H9 (cell line): ENCODE data around the gene RELA. TPM values are rescaled to one million over a fixed set of nuclear protein-coding genes. Genes with fewer than 3 reads are reported as not detected.
A peak's percentile ranks its signal among the peaks of the same experiment; 100 is the strongest.
"Not testable (repeated sequence)": the region's sequence is repeated elsewhere in the genome, so short reads cannot be mapped to it uniquely, and the experiment has no call there.

ENCODE experiments used
- DNase-seq: peaks from one replicate; pipeline ENCODE4 v3.0.0-alpha.2; 2017
- H2AFZ ChIP-seq: one replicate; pipeline ENCODE4 v1.6.1; 2013; ENCODE audit warnings: mild to moderate bottlenecking, low read length, control low read depth, moderate library complexity
- H2AK5ac ChIP-seq: 2 replicates; pipeline ENCODE4 v1.6.1; 2013; ENCODE audit warnings: low read length, control low read depth, mixed read lengths; ENCODE audit not compliant: insufficient read length
- H2BK120ac ChIP-seq: one replicate; pipeline ENCODE4 v1.6.1; 2013; ENCODE audit warnings: low read depth, mild to moderate bottlenecking, low read length, control low read depth, inconsistent platforms; ENCODE audit not compliant: poor library complexity, severe bottlenecking
- H2BK12ac ChIP-seq: 2 replicates; pipeline ENCODE4 v1.6.1; 2013; ENCODE audit warnings: low read length, control low read depth, mixed read lengths, low read depth; ENCODE audit not compliant: insufficient read length
- H2BK15ac ChIP-seq: 2 replicates; pipeline ENCODE4 v1.6.1; 2013; ENCODE audit warnings: low read depth, low read length, control low read depth
- H2BK20ac ChIP-seq: one replicate; pipeline ENCODE4 v1.6.1; 2013; ENCODE audit warnings: low read depth, mild to moderate bottlenecking, low read length, control low read depth, inconsistent platforms; ENCODE audit not compliant: poor library complexity, severe bottlenecking
- H2BK5ac ChIP-seq: 2 replicates; pipeline ENCODE4 v1.6.1; 2013; ENCODE audit warnings: low read length, control low read depth, mixed read lengths; ENCODE audit not compliant: insufficient read length
- H3K14ac ChIP-seq: 2 replicates; pipeline ENCODE4 v1.6.1; 2013; ENCODE audit warnings: low read length, control low read depth; ENCODE audit not compliant: insufficient read depth
- H3K18ac ChIP-seq: 2 replicates; pipeline ENCODE4 v1.6.1; 2013; ENCODE audit warnings: low read depth, mild to moderate bottlenecking, mixed read lengths, low read length, control low read depth; ENCODE audit not compliant: insufficient read length
- H3K23ac ChIP-seq: 2 replicates; pipeline ENCODE4 v1.6.1; 2013; ENCODE audit warnings: low read length, control low read depth, mixed read lengths, low read depth; ENCODE audit not compliant: insufficient read length
- H3K23me2 ChIP-seq: 2 replicates; pipeline ENCODE4 v1.6.1; 2013; ENCODE audit warnings: low read depth, mild to moderate bottlenecking, mixed read lengths, low read length, control low read depth; ENCODE audit not compliant: insufficient read length, poor library complexity, severe bottlenecking
- H3K27ac ChIP-seq: 2 replicates; pipeline ENCODE4 v1.5.1; 2013; ENCODE audit warnings: low read length, control low read depth, mixed read lengths, low read depth; ENCODE audit not compliant: insufficient read length
- H3K27me3 ChIP-seq: 2 replicates; pipeline ENCODE4 v1.6.1; 2013; ENCODE audit warnings: low read length, control low read depth, inconsistent platforms; ENCODE audit not compliant: insufficient read depth
- H3K4ac ChIP-seq: 2 replicates; pipeline ENCODE4 v1.6.1; 2013; ENCODE audit warnings: low read depth, mild to moderate bottlenecking, control low read depth, inconsistent platforms, low read length, moderate library complexity
- H3K4me1 ChIP-seq: 2 replicates; pipeline ENCODE4 v1.6.1; 2013; ENCODE audit warnings: low read length, control low read depth, inconsistent platforms; ENCODE audit not compliant: insufficient read depth
- H3K4me2 ChIP-seq: 2 replicates; pipeline ENCODE4 v1.6.1; 2013; ENCODE audit warnings: low read length, control low read depth, mixed read lengths; ENCODE audit not compliant: insufficient read length, insufficient read depth
- H3K56ac ChIP-seq: 2 replicates; pipeline ENCODE4 v1.6.1; 2013; ENCODE audit warnings: low read depth, mild to moderate bottlenecking, mixed read lengths, low read length, control low read depth; ENCODE audit not compliant: insufficient read length
- H3K79me1 ChIP-seq: 2 replicates; pipeline ENCODE4 v1.6.1; 2013; ENCODE audit warnings: low read depth, mild to moderate bottlenecking, moderate library complexity, low read length, control low read depth, inconsistent platforms; ENCODE audit not compliant: insufficient read depth, poor library complexity, severe bottlenecking
- H3K79me2 ChIP-seq: 2 replicates; pipeline ENCODE4 v1.6.1; 2013; ENCODE audit warnings: low read length, control low read depth, inconsistent platforms; ENCODE audit not compliant: insufficient read depth
- H3K9ac ChIP-seq: 2 replicates; pipeline ENCODE4 v1.6.1; 2013; ENCODE audit warnings: low read length, control low read depth, mixed read lengths; ENCODE audit not compliant: insufficient read length; ENCODE audit errors: extremely low read depth
- H3K9me3 ChIP-seq: one replicate; pipeline ENCODE4 v1.6.1; 2013; ENCODE audit warnings: low read depth, low read length, inconsistent platforms; ENCODE audit not compliant: control insufficient read depth
- H3T11ph ChIP-seq: one replicate; pipeline ENCODE4 v1.6.1; 2013; ENCODE audit warnings: mild to moderate bottlenecking, low read length, control low read depth, inconsistent platforms
- H4K20me1 ChIP-seq: one replicate; pipeline ENCODE4 v1.6.1; 2013; ENCODE audit not compliant: control insufficient read depth, insufficient read length, insufficient read depth
- H4K5ac ChIP-seq: 2 replicates; pipeline ENCODE4 v1.6.1; 2013; ENCODE audit warnings: low read depth, mild to moderate bottlenecking, mixed read lengths, low read length, control low read depth; ENCODE audit not compliant: insufficient read length
- H4K8ac ChIP-seq: replicated peaks from 2 replicates; pipeline ENCODE4 v1.6.1; 2013; ENCODE audit warnings: low read length, control low read depth, mixed read lengths, low read depth; ENCODE audit not compliant: insufficient read length
- H4K91ac ChIP-seq: 2 replicates; pipeline ENCODE4 v1.6.1; 2013; ENCODE audit warnings: low read depth, mild to moderate bottlenecking, moderate library complexity, mixed read lengths, low read length, control low read depth; ENCODE audit not compliant: insufficient read length
- H3K27ac Mint-ChIP-seq, 3 experiments: 2 replicates in 2 of 3; 3 replicates in 1 of 3; pipeline ENCODE4 v1.8.0; 2020 to 2021; ENCODE audit warnings: mixed read lengths in 3 of 3, mild to moderate bottlenecking in 1 of 3, moderate library complexity in 1 of 3
- H3K27me3 Mint-ChIP-seq: 2 replicates; pipeline ENCODE4 v1.8.0; 2021; ENCODE audit warnings: low read depth, mild to moderate bottlenecking, moderate library complexity, mixed read lengths
- H3K36me3 Mint-ChIP-seq, 3 experiments: 2 replicates in 2 of 3; 3 replicates in 1 of 3; pipeline ENCODE4 v1.8.0; 2020 to 2021; ENCODE audit warnings: low read depth in 3 of 3, mixed read lengths in 3 of 3; ENCODE audit not compliant: insufficient read depth in 1 of 3
- H3K4me1 Mint-ChIP-seq, 2 experiments: 2 replicates each; pipeline ENCODE4 v1.8.0; 2020; ENCODE audit warnings: mixed read lengths in 2 of 2
- H3K4me3 Mint-ChIP-seq, 2 experiments: 2 replicates in 1 of 2; 3 replicates in 1 of 2; pipeline ENCODE4 v1.8.0; 2020 to 2021; ENCODE audit warnings: mild to moderate bottlenecking in 2 of 2, mixed read lengths in 2 of 2, moderate library complexity in 1 of 2
- H3K9me3 Mint-ChIP-seq, 2 experiments: 2 replicates in 1 of 2; 3 replicates in 1 of 2; pipeline ENCODE4 v1.8.0; 2020; ENCODE audit warnings: mild to moderate bottlenecking in 2 of 2, mixed read lengths in 2 of 2, moderate library complexity in 1 of 2
- WGBS: extraction: QIAGEN DNeasy Blood & Tissue Kit; methylation state at CpG from one replicate; pipeline ENCODE4 v1.1.7; 2013; ENCODE audit warnings: missing lambda C conversion rate, low lambda C conversion rate, mixed read lengths; ENCODE audit not compliant: insufficient read length; ENCODE audit errors: extremely low coverage; 5-methylcytosine and 5-hydroxymethylcytosine counted together
- total RNA-seq: library from RNA; stranded (reverse); gene quantifications from 2 replicates; pipeline ENCODE4 v1.2.1, GENCODE V29; 2021
- TF ChIP-seq, protein P1 (sequence below): fragments of 200-600 bp; sonication (generic); conservative IDR thresholded peaks from 3 replicates; pipeline ENCODE4 v1.8.0; 2021; ENCODE audit warnings: antibody characterized with exemption, mild to moderate bottlenecking

Gene RELA
- total RNA-seq, 1 experiment from 2014 or later: 48.8 TPM

DNA sequence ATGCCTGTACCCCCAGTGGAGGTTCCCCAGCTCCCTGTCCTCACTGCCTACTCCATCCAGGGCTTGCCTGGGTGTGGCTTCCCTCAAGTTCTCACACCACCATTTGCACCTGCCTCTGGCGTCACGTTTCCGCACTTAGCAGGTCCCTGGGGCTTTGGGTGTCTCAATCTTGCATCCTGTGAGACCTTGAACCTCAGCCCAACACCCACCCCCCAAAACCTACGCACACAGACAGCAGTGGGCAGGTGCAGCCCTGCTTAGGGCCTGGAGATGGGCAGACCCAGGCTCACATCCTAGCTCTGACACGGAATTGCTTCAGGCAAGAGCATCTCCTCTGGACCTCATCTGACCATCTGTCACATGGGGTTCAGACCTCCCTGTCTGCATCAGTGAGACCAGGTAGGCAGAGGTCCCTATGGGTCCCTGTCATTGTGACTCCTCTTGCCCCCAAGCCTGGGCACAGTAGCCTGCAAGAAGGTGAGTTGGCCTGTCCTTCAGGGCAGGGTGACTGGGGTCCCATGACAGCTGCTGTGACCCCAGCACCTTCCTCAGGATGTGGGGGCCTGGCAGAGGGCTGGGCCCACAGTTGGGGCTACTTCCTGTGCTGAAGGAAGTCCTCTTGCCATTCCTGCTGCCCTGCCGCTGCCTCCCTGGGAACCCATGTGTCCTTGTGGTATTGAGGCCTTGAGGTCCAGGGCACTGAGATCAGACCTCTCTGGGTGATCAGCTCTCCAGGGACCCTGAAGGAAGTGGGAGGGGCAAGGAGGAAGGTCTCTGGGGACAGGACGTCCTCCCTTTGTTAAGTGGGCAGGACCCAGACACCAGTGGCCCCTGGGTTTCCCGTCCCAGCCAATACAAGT lies 22.9 kb downstream of the RELA start:
- H3K79me2 ChIP-seq: no peaks in the 10 kb centered on the region
- peaks cover 13% of the 10 kb centered on the region for H3K23me2 ChIP-seq
- no peaks in the 10 kb centered on the region for H3K27me3 ChIP-seq
- H2BK12ac ChIP-seq: no peak overlapping the region
- no peak overlapping the region for H4K5ac ChIP-seq
- no peak overlapping the region for H3K4me2 ChIP-seq
- H2BK15ac ChIP-seq: no peak overlapping the region
- WGBS: no CpG with 5 or more reads among the region's 8 CpGs
- H3K27ac Mint-ChIP-seq: no peak overlapping the region
- no peaks in the 10 kb centered on the region for H3K79me1 ChIP-seq
- DNase-seq: no peak
- H3K9ac ChIP-seq: no peak overlapping the region
- no peaks in the 10 kb centered on the region for H3K9me3 Mint-ChIP-seq
- H3K14ac ChIP-seq: no peak overlapping the region
- no peak overlapping the region for H2AK5ac ChIP-seq
- H3T11ph ChIP-seq: no peak overlapping the region
- H3K4me1 ChIP-seq: peaks cover 5% of the 10 kb centered on the region; the same call in 1 of the 2 replicates
- H4K8ac ChIP-seq: no peak overlapping the region
- H3K27ac ChIP-seq: no peak overlapping the region
- TF ChIP-seq, protein P1, sequence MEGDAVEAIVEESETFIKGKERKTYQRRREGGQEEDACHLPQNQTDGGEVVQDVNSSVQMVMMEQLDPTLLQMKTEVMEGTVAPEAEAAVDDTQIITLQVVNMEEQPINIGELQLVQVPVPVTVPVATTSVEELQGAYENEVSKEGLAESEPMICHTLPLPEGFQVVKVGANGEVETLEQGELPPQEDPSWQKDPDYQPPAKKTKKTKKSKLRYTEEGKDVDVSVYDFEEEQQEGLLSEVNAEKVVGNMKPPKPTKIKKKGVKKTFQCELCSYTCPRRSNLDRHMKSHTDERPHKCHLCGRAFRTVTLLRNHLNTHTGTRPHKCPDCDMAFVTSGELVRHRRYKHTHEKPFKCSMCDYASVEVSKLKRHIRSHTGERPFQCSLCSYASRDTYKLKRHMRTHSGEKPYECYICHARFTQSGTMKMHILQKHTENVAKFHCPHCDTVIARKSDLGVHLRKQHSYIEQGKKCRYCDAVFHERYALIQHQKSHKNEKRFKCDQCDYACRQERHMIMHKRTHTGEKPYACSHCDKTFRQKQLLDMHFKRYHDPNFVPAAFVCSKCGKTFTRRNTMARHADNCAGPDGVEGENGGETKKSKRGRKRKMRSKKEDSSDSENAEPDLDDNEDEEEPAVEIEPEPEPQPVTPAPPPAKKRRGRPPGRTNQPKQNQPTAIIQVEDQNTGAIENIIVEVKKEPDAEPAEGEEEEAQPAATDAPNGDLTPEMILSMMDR: no peak
- H3K18ac ChIP-seq: no peak overlapping the region
- peaks cover 34 to 40% of the 10 kb centered on the region in 2 experiments for H3K4me1 Mint-ChIP-seq
- H2BK20ac ChIP-seq: no peak overlapping the region
- no peaks in the 10 kb centered on the region for H4K20me1 ChIP-seq
- H3K36me3 Mint-ChIP-seq: peaks cover 11 to 12% (median 12%) of the 10 kb centered on the region in 3 experiments; a peak in 6 of 7 replicates
- H3K9me3 ChIP-seq: no peaks in the 10 kb centered on the region
- H3K27me3 Mint-ChIP-seq: no peaks in the 10 kb centered on the region
- H2AFZ ChIP-seq: no peak overlapping the region
- H3K4ac ChIP-seq: no peak overlapping the region
- H4K91ac ChIP-seq: no peak overlapping the region
- no peak overlapping the region for H2BK5ac ChIP-seq
- no peak overlapping the region for H3K56ac ChIP-seq
- H3K23ac ChIP-seq: no peak overlapping the region
- H3K4me3 Mint-ChIP-seq: 0 out of 5 replicates have a peak overlapping the region, but pooled peaks of 1 of the 2 experiments have one; percentile 20
- no peak overlapping the region for H2BK120ac ChIP-seq

DNA sequence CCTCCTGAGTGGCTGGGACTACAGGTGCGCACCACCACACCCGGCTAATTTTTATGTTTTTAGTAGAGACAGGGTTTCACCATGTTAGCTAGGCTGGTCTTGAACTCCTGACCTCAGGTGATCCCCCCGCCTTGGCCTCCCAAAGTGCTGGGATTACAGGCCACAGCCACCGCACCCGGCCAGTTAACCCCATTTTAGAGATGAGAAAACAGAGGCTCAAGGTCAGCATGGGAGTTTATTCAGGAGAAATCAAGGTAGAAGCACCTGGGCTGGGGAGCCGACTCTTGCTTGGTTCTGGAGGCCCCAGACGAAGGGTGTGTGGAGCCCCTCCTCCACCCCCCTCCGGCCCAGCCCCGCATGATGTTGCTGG lies 23.5 kb downstream of the RELA start:
- not testable (repeated sequence) for H3K79me2 ChIP-seq, H3K27ac ChIP-seq, H3T11ph ChIP-seq, H2AK5ac ChIP-seq, H3K27ac Mint-ChIP-seq, H3K18ac ChIP-seq, H2BK20ac ChIP-seq, H3K27me3 ChIP-seq, H2BK5ac ChIP-seq, H2BK120ac ChIP-seq, H3K27me3 Mint-ChIP-seq, H3K4me2 ChIP-seq, H3K23ac ChIP-seq, DNase-seq, H3K56ac ChIP-seq, H2BK15ac ChIP-seq, H2AFZ ChIP-seq, H2BK12ac ChIP-seq, H3K9ac ChIP-seq, H3K9me3 Mint-ChIP-seq, H3K79me1 ChIP-seq, H3K4ac ChIP-seq, H4K8ac ChIP-seq, H3K14ac ChIP-seq, H3K9me3 ChIP-seq, H4K91ac ChIP-seq, H4K20me1 ChIP-seq, H3K4me1 ChIP-seq, H4K5ac ChIP-seq
- no CpG with 5 or more reads among the region's 9 CpGs for WGBS
- peaks cover 13% of the 10 kb centered on the region for H3K23me2 ChIP-seq
- peak overlapping the region; percentile 72 to 86; a peak in 4 of 5 replicates for H3K4me3 Mint-ChIP-seq
- peaks cover 13 to 18% (median 18%) of the 10 kb centered on the region in 3 experiments; a peak in 6 of 7 replicates for H3K36me3 Mint-ChIP-seq
- peaks cover 32 to 36% of the 10 kb centered on the region in 2 experiments for H3K4me1 Mint-ChIP-seq
